IPS-18c (cell line): Measurements from ENCODE around the gene E2F8.
"Not testable (repeated sequence)": the region's sequence is repeated elsewhere in the genome, so short reads cannot be mapped to it uniquely, and the experiment has no call there.

Experiments used
- H3K4me3 ChIP-seq: 2 replicates; pipeline ENCODE4 v1.7.0; 2013; ENCODE audit warnings: low read depth, mild to moderate bottlenecking, low read length, moderate library complexity; ENCODE audit not compliant: insufficient read depth
- H3K9me3 ChIP-seq: one replicate; pipeline ENCODE4 v1.6.1; 2013; ENCODE audit warnings: mild to moderate bottlenecking, low read length, moderate library complexity; ENCODE audit not compliant: control insufficient read depth, insufficient read depth

The E2F8 gene

GRCh38 chr11:19254441-19254840 lies 13.7 kb upstream of the E2F8 start:
- not testable (repeated sequence) for H3K9me3 ChIP-seq, H3K4me3 ChIP-seq

GRCh38 chr11:19253817-19254216 lies 13.1 kb upstream of the E2F8 start:
- no peak overlapping the region for H3K4me3 ChIP-seq

GRCh38 chr11:19253153-19253745 lies 12.5 kb upstream of the E2F8 start:
- Histone ChIP-seq H3K4me3 (no peak overlapping the region), H3K9me3 (no peaks in the 10 kb centered on the region)

More at GRCh38 chr11:19253817-19254216, 13.1 kb upstream of the E2F8 start:
- no peaks in the 10 kb centered on the region for H3K9me3 ChIP-seq

DNA sequence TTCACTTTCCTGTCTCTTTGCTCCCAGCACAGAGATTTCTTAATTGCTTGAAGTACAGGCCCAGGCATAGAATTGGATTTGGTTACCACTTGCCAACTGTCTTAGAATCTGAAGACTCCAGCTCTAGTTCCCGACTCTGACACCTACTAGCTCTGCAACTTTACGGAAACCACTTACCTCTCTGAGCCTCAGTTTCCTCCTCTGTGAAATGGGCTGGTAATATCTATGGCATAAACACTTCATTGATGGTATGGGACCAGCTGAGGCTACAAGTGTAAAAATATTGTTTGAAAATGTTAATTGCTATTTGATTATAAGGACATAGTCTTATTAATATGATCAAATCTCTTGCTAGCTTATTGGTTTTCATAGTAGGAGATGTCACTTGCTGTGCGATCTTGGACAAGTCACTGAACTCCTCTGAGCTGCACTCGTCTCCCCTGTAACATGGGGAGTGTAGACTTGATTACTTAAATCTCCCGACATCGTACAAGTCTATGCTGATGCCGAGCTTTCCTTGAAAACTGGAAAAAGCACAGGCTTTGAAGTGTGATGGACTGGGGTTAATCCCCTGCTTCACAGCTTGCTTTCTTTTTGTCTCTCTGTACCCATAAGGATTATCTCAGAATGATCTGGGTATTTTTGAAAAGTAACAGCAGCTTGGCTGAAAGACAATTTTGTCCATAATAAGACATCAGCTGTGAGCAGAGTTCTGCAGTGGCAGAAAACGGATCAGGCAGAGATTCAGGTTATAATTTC lies 11.8 kb upstream of the E2F8 start:
- Histone ChIP-seq H3K9me3 (no peaks in the 10 kb centered on the region), H3K4me3 (no peak overlapping the region)

GRCh38 chr11:19251577-19251976 lies 10.8 kb upstream of the E2F8 start:
- no peaks in the 10 kb centered on the region for H3K9me3 ChIP-seq
- H3K4me3 ChIP-seq: no peak overlapping the region

DNA sequence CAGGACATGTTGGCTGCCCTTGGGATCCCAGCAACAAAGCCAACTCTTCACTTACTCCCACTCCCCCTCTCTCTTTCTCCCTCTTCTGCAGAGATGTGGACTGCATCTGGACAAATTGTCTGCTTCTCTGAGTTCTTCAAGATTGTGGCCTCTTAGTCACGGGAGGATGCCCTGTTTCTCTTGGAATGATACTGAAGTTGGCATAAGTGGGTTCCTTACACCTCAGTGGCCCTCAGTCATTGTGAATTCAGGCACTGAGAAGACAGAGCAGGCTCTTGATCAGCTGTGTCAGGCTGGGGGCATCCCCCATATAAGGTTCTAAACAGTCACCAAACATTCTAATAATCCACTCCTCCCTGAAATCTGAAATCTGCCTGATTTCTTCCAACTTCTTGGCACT lies 6.1 kb upstream of the E2F8 start:
- Histone ChIP-seq H3K4me3 (no peak overlapping the region), H3K9me3 (no peaks in the 10 kb centered on the region)

GRCh38 chr11:19245351-19245750 lies 4.6 kb upstream of the E2F8 start:
- Histone ChIP-seq H3K4me3 (no peak overlapping the region), H3K9me3 (no peaks in the 10 kb centered on the region)

DNA sequence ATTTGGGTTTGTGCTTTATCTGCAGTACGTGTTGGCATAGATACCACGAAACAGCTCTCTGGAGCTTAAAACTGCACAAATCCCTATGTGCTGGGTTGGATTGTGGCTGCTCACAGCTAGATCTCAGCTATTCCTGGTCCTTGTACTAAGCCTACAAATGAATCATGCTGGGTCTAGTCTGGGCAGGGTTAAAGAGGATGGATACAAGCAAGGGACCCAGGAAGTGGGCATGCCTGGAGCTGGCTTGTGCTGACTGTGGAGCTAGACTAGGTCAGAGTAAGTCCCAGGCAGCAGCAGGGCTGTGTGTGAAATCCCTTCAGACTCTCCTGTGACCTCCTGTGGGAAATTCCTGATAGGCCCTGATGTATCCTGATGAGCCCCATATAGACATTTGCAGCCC lies 3.9 kb upstream of the E2F8 start:
- Histone ChIP-seq H3K9me3 (no peaks in the 10 kb centered on the region), H3K4me3 (no peak overlapping the region)

DNA sequence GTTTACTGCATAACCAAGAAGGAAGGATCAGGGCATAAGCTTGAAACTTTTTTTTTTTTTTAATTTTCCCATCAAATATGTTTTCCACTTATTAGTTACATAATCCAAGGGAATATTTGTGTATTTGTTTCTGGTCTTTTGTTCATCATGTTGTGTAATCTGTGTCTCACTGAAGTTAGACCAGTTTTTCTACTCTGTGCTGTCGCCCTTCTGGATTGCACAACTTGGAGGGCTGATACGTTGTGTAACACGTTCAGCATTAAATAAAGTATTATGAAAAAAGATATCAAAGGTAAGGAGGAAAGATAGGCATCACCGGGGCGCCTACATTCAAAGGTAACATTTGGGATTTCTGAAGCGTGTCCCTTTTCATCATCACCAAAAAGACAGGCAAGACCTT lies 3.3 kb upstream of the E2F8 start:
- Histone ChIP-seq H3K4me3 (no peak overlapping the region), H3K9me3 (no peaks in the 10 kb centered on the region)

GRCh38 chr11:19243613-19244012 lies 2.9 kb upstream of the E2F8 start:
- H3K4me3 ChIP-seq: no peak overlapping the region

GRCh38 chr11:19243143-19243542 lies 2.4 kb upstream of the E2F8 start:
- Histone ChIP-seq H3K9me3 (no peaks in the 10 kb centered on the region), H3K4me3 (no peak overlapping the region)

More at GRCh38 chr11:19243613-19244012, 2.9 kb upstream of the E2F8 start:
- no peaks in the 10 kb centered on the region for H3K9me3 ChIP-seq

GRCh38 chr11:19242179-19242932 lies 1.6 kb upstream of the E2F8 start:
- peak overlapping the region; percentile 81 for H3K4me3 ChIP-seq
- no peaks in the 10 kb centered on the region for H3K9me3 ChIP-seq

GRCh38 chr11:19241260-19242178 lies 774 bp upstream of the E2F8 start:
- H3K9me3 ChIP-seq: no peaks in the 10 kb centered on the region
- peak overlapping the region; percentile 81 for H3K4me3 ChIP-seq

GRCh38 chr11:19239039-19239438 lies 1.7 kb downstream of the E2F8 start:
- H3K4me3 ChIP-seq: no peak overlapping the region
- H3K9me3 ChIP-seq: no peaks in the 10 kb centered on the region

GRCh38 chr11:19237813-19238212 lies 2.9 kb downstream of the E2F8 start:
- Histone ChIP-seq H3K4me3 (no peak overlapping the region), H3K9me3 (no peaks in the 10 kb centered on the region)

DNA sequence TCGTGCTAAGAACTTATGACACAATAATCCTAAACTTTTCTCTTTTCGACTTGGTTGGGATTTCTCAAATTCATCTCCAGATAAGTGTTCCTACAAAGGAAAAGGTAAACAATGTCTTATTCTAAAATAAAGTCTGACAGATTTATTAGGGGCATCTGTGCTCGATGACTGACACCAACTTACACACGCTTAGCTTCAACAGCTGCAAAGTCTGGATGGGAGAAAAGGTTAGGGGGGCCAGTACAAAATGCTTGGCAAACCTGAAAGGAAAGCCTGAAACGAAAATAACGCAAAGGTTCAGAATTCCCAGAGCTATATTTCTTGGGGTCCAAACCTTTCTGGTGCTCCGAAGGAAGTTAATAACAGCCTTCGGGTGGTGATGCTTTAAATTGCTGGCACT lies 3.4 kb downstream of the E2F8 start:
- Histone ChIP-seq H3K4me3 (no peak overlapping the region), H3K9me3 (no peaks in the 10 kb centered on the region)

- H3K9me3 ChIP-seq: no peaks in the 10 kb centered on the region
- H3K4me3 ChIP-seq: no peak overlapping the region
Measured at GRCh38 chr11:19234231-19234817, 6.4 kb downstream of the E2F8 start.
